Astrocyte (in vitro differentiated cells and primary cell): ENCODE measurements around the gene ACACA. TPM values are rescaled to one million over a fixed set of nuclear protein-coding genes. Genes with fewer than 3 reads are reported as not detected.

Experiments
- DNase-seq: peaks from one replicate; pipeline ENCODE4 v3.0.0-alpha.2; 2010; ENCODE audit warnings: low read depth
- FAIRE-seq: peaks from 2 replicates; lab custom pipeline; 2011; peaks lifted over from hg19 to GRCh38; lab: Jason Lieb, UNC
- H2AFZ ChIP-seq: 2 replicates; pipeline ENCODE4 v1.6.0; 2012; ENCODE audit warnings: low read depth, low read length, inconsistent platforms
- H3K27ac ChIP-seq: 2 replicates; pipeline ENCODE4 v1.5.1; 2011; ENCODE audit warnings: low read depth, low read length, inconsistent platforms
- H3K27me3 ChIP-seq: 2 replicates; pipeline ENCODE4 v1.6.0; 2011; ENCODE audit warnings: low read length, inconsistent platforms; ENCODE audit not compliant: insufficient read depth
- H3K36me3 ChIP-seq: 2 replicates; pipeline ENCODE4 v1.5.1; 2011; ENCODE audit warnings: low read length, inconsistent platforms; ENCODE audit not compliant: insufficient read depth
- H3K4me1 ChIP-seq: 2 replicates; pipeline ENCODE4 v1.5.1; 2011; ENCODE audit warnings: low read length, inconsistent platforms; ENCODE audit not compliant: insufficient read depth
- H3K4me2 ChIP-seq: 2 replicates; pipeline ENCODE4 v1.6.0; 2012; ENCODE audit warnings: low read length, inconsistent platforms
- H3K4me3 ChIP-seq: 2 replicates; pipeline ENCODE4 v1.5.1; 2011; ENCODE audit warnings: low read depth, mild to moderate bottlenecking, low read length, inconsistent platforms; ENCODE audit not compliant: insufficient read depth
- H3K79me2 ChIP-seq: 2 replicates; pipeline ENCODE4 v1.6.0; 2012; ENCODE audit warnings: mild to moderate bottlenecking, low read length, inconsistent platforms; ENCODE audit not compliant: insufficient read depth
- H3K9ac ChIP-seq: 2 replicates; pipeline ENCODE4 v1.6.0; 2012; ENCODE audit warnings: mild to moderate bottlenecking, low read length, inconsistent platforms
- H3K9me3 ChIP-seq: 2 replicates; pipeline ENCODE4 v1.5.1; 2012; ENCODE audit warnings: low read depth, mild to moderate bottlenecking, low read length, inconsistent platforms; ENCODE audit not compliant: insufficient read depth
- H4K20me1 ChIP-seq: 2 replicates; pipeline ENCODE4 v1.6.0; 2012; ENCODE audit warnings: low read length, inconsistent platforms; ENCODE audit not compliant: insufficient read depth
- H3K27ac Mint-ChIP-seq: one replicate; pipeline ENCODE4 v1.8.0; 2021; ENCODE audit warnings: mild to moderate bottlenecking, mixed read lengths; ENCODE audit not compliant: unreplicated experiment
- H3K27me3 Mint-ChIP-seq: one replicate; pipeline ENCODE4 v1.8.0; 2021; ENCODE audit warnings: low read depth, mixed read lengths; ENCODE audit not compliant: unreplicated experiment
- H3K36me3 Mint-ChIP-seq: one replicate; pipeline ENCODE4 v1.8.0; 2021; ENCODE audit warnings: low read depth, mixed read lengths; ENCODE audit not compliant: unreplicated experiment
- H3K4me1 Mint-ChIP-seq: one replicate; pipeline ENCODE4 v1.8.0; 2021; ENCODE audit warnings: low read depth, mixed read lengths; ENCODE audit not compliant: unreplicated experiment
- H3K4me3 Mint-ChIP-seq: one replicate; pipeline ENCODE4 v1.8.0; 2021; ENCODE audit warnings: mild to moderate bottlenecking, moderate library complexity, mixed read lengths; ENCODE audit not compliant: unreplicated experiment
- H3K9me3 Mint-ChIP-seq: one replicate; pipeline ENCODE4 v1.8.0; 2021; ENCODE audit warnings: mild to moderate bottlenecking, mixed read lengths; ENCODE audit not compliant: unreplicated experiment
- EZH2 ChIP-seq: IDR thresholded peaks from 2 replicates; pipeline ENCODE4 v1.6.1; 2012; ENCODE audit warnings: mild to moderate bottlenecking, low read length, inconsistent platforms; ENCODE audit not compliant: insufficient read depth
- total RNA-seq: library from RNA; stranded (reverse); gene quantifications from 2 replicates; pipeline ENCODE4 v1.2.1, GENCODE V29; 2021
- TF ChIP-seq, protein P1 (sequence below): IDR thresholded peaks from 2 replicates; pipeline ENCODE4 v1.5.1; 2011; ENCODE audit warnings: low read depth, mild to moderate bottlenecking, inconsistent platforms, low read length, moderate library complexity; ENCODE audit not compliant: insufficient read depth

ACACA gene
- total RNA-seq, 1 donor from 2014 or later = 88.3 TPM

DNA sequence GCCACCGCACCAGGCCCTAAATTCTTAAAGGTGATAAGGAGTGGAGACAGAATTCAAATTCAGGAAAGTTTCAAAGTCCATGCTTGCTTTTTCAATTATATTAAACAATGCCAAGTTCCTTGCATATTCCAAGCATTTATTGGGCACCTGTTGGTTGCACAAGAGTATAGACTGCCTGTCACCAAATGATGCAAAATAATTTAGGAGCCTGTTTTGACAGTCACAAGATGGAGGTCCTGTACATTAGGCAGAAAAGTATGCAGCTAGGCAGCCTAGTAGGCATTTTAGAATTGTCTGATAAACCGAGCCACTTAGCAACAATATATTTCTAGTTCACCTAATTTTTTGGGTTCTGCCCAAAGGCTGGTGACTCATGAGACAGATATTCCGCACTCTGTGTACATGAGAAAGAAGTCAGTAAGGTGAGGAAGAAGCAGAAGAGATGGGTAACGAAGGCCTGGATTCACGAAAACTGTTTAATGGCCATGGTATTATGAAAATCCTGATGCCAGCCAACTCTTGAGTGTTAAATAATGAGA lies 7.3 kb downstream of the ACACA start:
- Mint-ChIP-seq H3K36me3 (no peaks in the 10 kb centered on the region), H3K27me3 (no peaks in the 10 kb centered on the region), H3K27ac (no peak overlapping the region), H3K4me3 (no peak overlapping the region), H3K4me1 (no peaks in the 10 kb centered on the region), H3K9me3 (no peaks in the 10 kb centered on the region)
- no peaks in the 10 kb centered on the region for H3K4me1 ChIP-seq
- no peak overlapping the region for H3K9ac ChIP-seq
- TF ChIP-seq, protein P1, sequence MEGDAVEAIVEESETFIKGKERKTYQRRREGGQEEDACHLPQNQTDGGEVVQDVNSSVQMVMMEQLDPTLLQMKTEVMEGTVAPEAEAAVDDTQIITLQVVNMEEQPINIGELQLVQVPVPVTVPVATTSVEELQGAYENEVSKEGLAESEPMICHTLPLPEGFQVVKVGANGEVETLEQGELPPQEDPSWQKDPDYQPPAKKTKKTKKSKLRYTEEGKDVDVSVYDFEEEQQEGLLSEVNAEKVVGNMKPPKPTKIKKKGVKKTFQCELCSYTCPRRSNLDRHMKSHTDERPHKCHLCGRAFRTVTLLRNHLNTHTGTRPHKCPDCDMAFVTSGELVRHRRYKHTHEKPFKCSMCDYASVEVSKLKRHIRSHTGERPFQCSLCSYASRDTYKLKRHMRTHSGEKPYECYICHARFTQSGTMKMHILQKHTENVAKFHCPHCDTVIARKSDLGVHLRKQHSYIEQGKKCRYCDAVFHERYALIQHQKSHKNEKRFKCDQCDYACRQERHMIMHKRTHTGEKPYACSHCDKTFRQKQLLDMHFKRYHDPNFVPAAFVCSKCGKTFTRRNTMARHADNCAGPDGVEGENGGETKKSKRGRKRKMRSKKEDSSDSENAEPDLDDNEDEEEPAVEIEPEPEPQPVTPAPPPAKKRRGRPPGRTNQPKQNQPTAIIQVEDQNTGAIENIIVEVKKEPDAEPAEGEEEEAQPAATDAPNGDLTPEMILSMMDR = no peak
- TF ChIP-seq EZH2 = no peak
- no peak overlapping the region for H3K4me3 ChIP-seq
- H2AFZ ChIP-seq = no peak overlapping the region
- H4K20me1 ChIP-seq = peaks cover 10% of the 10 kb centered on the region
- no peaks in the 10 kb centered on the region for H3K9me3 ChIP-seq
- DNase-seq (peak; percentile 57), FAIRE-seq (no peak)
- H3K36me3 ChIP-seq = no peaks in the 10 kb centered on the region
- H3K27ac ChIP-seq = no peak overlapping the region
- H3K4me2 ChIP-seq = no peak overlapping the region
- H3K27me3 ChIP-seq = no peaks in the 10 kb centered on the region
- peaks cover 13% of the 10 kb centered on the region for H3K79me2 ChIP-seq

DNA sequence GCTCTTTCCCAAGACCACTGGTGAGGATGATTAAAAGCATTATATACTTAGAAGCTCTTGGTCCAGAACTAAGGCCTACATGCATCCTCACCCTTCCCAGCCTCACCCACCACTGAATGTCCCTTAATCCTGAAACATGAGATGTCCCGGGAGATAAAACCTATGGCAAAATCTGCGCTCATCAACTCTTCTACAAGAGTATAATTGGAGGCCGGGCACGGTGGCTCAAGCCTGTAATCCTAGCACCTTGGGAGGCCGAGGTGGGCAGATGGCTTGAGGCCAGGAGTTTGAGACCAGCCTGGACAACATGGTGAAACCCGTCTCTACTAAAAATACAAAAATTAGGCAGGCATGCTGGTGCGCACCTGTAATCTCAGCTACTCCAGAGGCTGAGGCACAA lies 13.3 kb downstream of the ACACA start:
- H3K4me1 Mint-ChIP-seq = peaks cover 16% of the 10 kb centered on the region
- no peaks in the 10 kb centered on the region for H3K27me3 Mint-ChIP-seq
- H2AFZ ChIP-seq = no peak overlapping the region
- DNase-seq = no peak
- no peaks in the 10 kb centered on the region for H3K36me3 ChIP-seq
- no peak overlapping the region for H3K27ac ChIP-seq
- H3K36me3 Mint-ChIP-seq = no peaks in the 10 kb centered on the region
- H3K4me2 ChIP-seq = no peak overlapping the region
- no peak overlapping the region for H3K9ac ChIP-seq
- H3K27ac Mint-ChIP-seq = no peak overlapping the region
- H3K4me3 ChIP-seq = no peak overlapping the region
- H3K4me3 Mint-ChIP-seq = no peak overlapping the region
- no peak for FAIRE-seq
- H3K27me3 ChIP-seq = no peaks in the 10 kb centered on the region
- TF ChIP-seq, protein P1 = no peak
- no peak for TF ChIP-seq EZH2
- H3K4me1 ChIP-seq = peaks cover 19% of the 10 kb centered on the region
- H3K9me3 ChIP-seq = no peaks in the 10 kb centered on the region
- peaks cover 7% of the 10 kb centered on the region for H4K20me1 ChIP-seq
- H3K79me2 ChIP-seq = no peaks in the 10 kb centered on the region
- no peaks in the 10 kb centered on the region for H3K9me3 Mint-ChIP-seq

DNA sequence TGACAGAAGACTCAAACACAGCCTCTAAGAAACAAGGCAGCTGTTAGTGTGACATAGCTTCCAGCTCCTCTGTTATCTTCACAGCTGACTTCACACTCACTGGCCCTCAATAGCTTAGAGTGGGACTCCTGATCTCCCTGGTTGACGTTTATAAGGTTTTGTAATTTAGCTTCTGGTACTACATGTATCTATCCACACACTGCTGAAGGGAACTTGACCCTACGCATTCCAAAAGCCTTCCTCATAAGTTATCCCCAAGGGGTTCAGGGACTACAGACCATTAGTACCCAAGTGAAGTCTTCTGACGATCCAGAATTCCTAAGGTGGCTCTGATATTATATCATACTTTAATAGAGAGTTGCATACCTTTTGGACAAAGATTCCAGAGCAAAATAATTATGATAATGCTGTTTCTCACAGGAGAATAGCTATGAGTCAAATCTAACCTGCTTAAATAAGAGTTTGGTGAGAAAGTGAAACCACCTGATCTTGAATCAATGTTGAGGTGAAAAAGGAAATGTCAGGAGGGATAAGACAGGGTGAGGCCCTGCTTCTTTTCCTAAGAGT lies 14.5 kb downstream of the ACACA start:
- H3K27ac Mint-ChIP-seq = no peak overlapping the region
- H3K9me3 Mint-ChIP-seq = no peaks in the 10 kb centered on the region
- peaks cover 3% of the 10 kb centered on the region for H4K20me1 ChIP-seq
- H3K4me1 Mint-ChIP-seq = peaks cover 22% of the 10 kb centered on the region
- H3K27me3 ChIP-seq = no peaks in the 10 kb centered on the region
- H3K9me3 ChIP-seq = no peaks in the 10 kb centered on the region
- no peaks in the 10 kb centered on the region for H3K79me2 ChIP-seq
- H3K4me2 ChIP-seq = peak overlapping the region; percentile 67
- DNase-seq (peak; percentile 92), FAIRE-seq (no peak)
- H3K27me3 Mint-ChIP-seq = no peaks in the 10 kb centered on the region
- H3K4me1 ChIP-seq = peaks cover 24% of the 10 kb centered on the region
- no peaks in the 10 kb centered on the region for H3K36me3 Mint-ChIP-seq
- no peak overlapping the region for H3K4me3 ChIP-seq
- H3K36me3 ChIP-seq = no peaks in the 10 kb centered on the region
- no peak overlapping the region for H3K9ac ChIP-seq
- H2AFZ ChIP-seq = no peak overlapping the region
- TF ChIP-seq, protein P1 = no peak
- no peak for TF ChIP-seq EZH2
- no peak overlapping the region for H3K4me3 Mint-ChIP-seq
- peak overlapping the region; percentile 37 for H3K27ac ChIP-seq
